Caco-2 (cell line): ENCODE data around the gene ZNF275. TPM values are rescaled to one million over a fixed set of nuclear protein-coding genes. Genes with fewer than 3 reads are reported as not detected.

Experiments used
- BruUV-seq: library from RNA; stranded (reverse); fragments of 400-500 nt; replicated peaks from 2 replicates; lab custom pipeline; 2021; lab: Mats Ljungman, UMichigan
- CTCF ChIA-PET: fragments of 300-600 bp; sonication (Branson Sonifier 250); formaldehyde crosslinking; loops from one replicate; lab custom pipeline; 2022; ENCODE audit warnings: antibody characterized with exemption; lab: Charles Lee
- POLR2A ChIA-PET: fragments of 300-600 bp; sonication (Branson Sonifier 250); formaldehyde crosslinking; loops from one replicate; lab custom pipeline; 2022; ENCODE audit warnings: antibody characterized with exemption; lab: Charles Lee
- DNase-seq, 2 experiments: peaks; one replicate each; pipeline versions ENCODE4 v3.0.0 to v3.0.0-alpha.2; 2020 to 2022
- H3K27me3 ChIP-seq: replicated peaks from 2 replicates; pipeline ENCODE4 v1.6.0; 2011; ENCODE audit warnings: low read length; ENCODE audit not compliant: control insufficient read depth, insufficient read depth
- H3K36me3 ChIP-seq: 2 replicates; pipeline ENCODE4 v1.5.1; 2011; ENCODE audit warnings: low read length; ENCODE audit not compliant: control insufficient read depth, insufficient read depth
- H3K4me1 ChIP-seq: fragments of 250-450 bp; sonication (Bioruptor Pico); 2 replicates; pipeline ENCODE4 v1.5.1; 2020; ENCODE audit warnings: mild to moderate bottlenecking
- H3K4me3 ChIP-seq: 2 replicates; pipeline ENCODE4 v1.5.1; 2011; ENCODE audit warnings: low read depth, mild to moderate bottlenecking, control low read depth, low read length
- H3K9me3 ChIP-seq: fragments of 250-450 bp; sonication (Bioruptor Pico); 2 replicates; pipeline ENCODE4 v1.5.1; 2020; ENCODE audit warnings: mild to moderate bottlenecking, moderate library complexity
- H3K27ac Mint-ChIP-seq: one replicate; pipeline ENCODE4 v1.8.0; 2022; ENCODE audit warnings: mixed read lengths; ENCODE audit not compliant: unreplicated experiment
- H3K27me3 Mint-ChIP-seq: one replicate; pipeline ENCODE4 v1.8.0; 2022; ENCODE audit warnings: mixed read lengths; ENCODE audit not compliant: insufficient read depth, unreplicated experiment
- H3K36me3 Mint-ChIP-seq: one replicate; pipeline ENCODE4 v1.8.0; 2022; ENCODE audit warnings: mild to moderate bottlenecking, mixed read lengths; ENCODE audit not compliant: insufficient read depth, unreplicated experiment
- H3K4me1 Mint-ChIP-seq: one replicate; pipeline ENCODE4 v1.8.0; 2022; ENCODE audit warnings: low read depth, mixed read lengths; ENCODE audit not compliant: unreplicated experiment
- H3K4me3 Mint-ChIP-seq: one replicate; pipeline ENCODE4 v1.8.0; 2022; ENCODE audit warnings: mild to moderate bottlenecking, moderate library complexity, mixed read lengths; ENCODE audit not compliant: unreplicated experiment
- H3K9me3 Mint-ChIP-seq: one replicate; pipeline ENCODE4 v1.8.0; 2022; ENCODE audit warnings: mixed read lengths; ENCODE audit not compliant: unreplicated experiment
- CTCF ChIP-seq, 2 experiments: fragments of 200-600 bp in 1 of 2; IDR thresholded peaks; 1 replicate in 1 of 2; 2 replicates in 1 of 2; pipeline versions ENCODE4 v1.5.1 to v1.8.0; 2011 to 2022; ENCODE audit warnings: antibody characterized with exemption in 1 of 2, control low read depth in 1 of 2, inconsistent platforms in 1 of 2, low read depth in 1 of 2, low read length in 1 of 2, mild to moderate bottlenecking in 1 of 2, moderate library complexity in 1 of 2; ENCODE audit not compliant: insufficient read depth in 1 of 2, severe bottlenecking in 1 of 2, unreplicated experiment in 1 of 2
- intact Hi-C: fragments of 100-400 bp; cut with micrococcal nuclease; formaldehyde crosslinking; loops from one replicate; pipeline ENCODE4 v1.10.0; 2022; ENCODE audit not compliant: unreplicated experiment
- total RNA-seq: library from RNA; stranded (reverse); gene quantifications from 2 replicates; pipeline ENCODE4 v1.2.3, GENCODE V29; 2022

ZNF275 gene
- total RNA-seq, 1 experiment from 2014 or later: 5.6 TPM

GRCh38 chrX:153377727-153378126, 43.8 kb downstream of the ZNF275 start:
- ChIA-PET CTCF (no interaction called here), POLR2A (no interaction called here)
- intact Hi-C loops: no loop called here
- DNase-seq: no peak
- H3K9me3 ChIP-seq: no peaks in the 10 kb centered on the region
- Mint-ChIP-seq H3K27ac (no peak overlapping the region), H3K4me3 (no peak overlapping the region), H3K9me3 (no peaks in the 10 kb centered on the region), H3K27me3 (peaks cover 5% of the 10 kb centered on the region), H3K4me1 (no peaks in the 10 kb centered on the region), H3K36me3 (no peaks in the 10 kb centered on the region)
- no peak for TF ChIP-seq CTCF (IDR thresholded peaks at IDR 0.05; ENCODE audit: insufficient read depth in 1 of 2, low read depth in 1 of 2, low read length in 1 of 2, severe bottlenecking in 1 of 2, unreplicated experiment in 1 of 2)
- no peaks in the 10 kb centered on the region for H3K4me1 ChIP-seq
- BruUV-seq: no TSS peak
- no peaks in the 10 kb centered on the region for H3K27me3 ChIP-seq
- H3K36me3 ChIP-seq: no peaks in the 10 kb centered on the region
- H3K4me3 ChIP-seq: no peak overlapping the region

DNA sequence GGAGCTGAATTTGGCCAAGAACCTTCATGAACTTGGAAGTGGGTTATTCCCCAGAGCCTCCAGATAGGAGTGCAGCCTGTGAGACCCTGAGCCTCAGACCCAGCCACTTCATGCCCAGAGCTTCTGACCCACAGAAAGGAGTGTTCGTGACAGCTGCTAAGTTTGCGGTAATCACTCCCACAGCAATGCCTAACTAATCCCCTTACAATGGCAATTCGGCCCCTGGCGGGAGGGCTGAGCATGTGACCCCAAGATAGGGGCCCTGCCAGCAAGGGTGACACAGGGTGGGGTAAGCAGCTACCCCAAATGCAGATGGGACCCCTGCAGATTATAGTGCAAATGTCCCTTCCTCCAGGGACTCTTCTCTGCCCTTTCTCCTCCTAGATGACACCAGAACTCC, 44.7 kb downstream of the ZNF275 start:
- H3K4me1 Mint-ChIP-seq: no peaks in the 10 kb centered on the region
- BruUV-seq: no TSS peak

GRCh38 chrX:153379508-153379907, 45.6 kb downstream of the ZNF275 start:
- no peak overlapping the region for H3K27ac Mint-ChIP-seq

More for the DNA sequence above, 44.7 kb downstream of the ZNF275 start:
- DNase-seq: no peak
- Mint-ChIP-seq H3K27me3 (peaks cover 5% of the 10 kb centered on the region), H3K9me3 (no peaks in the 10 kb centered on the region), H3K27ac (no peak overlapping the region), H3K36me3 (no peaks in the 10 kb centered on the region), H3K4me3 (no peak overlapping the region)
- H3K36me3 ChIP-seq: no peaks in the 10 kb centered on the region
- no peak overlapping the region for H3K4me3 ChIP-seq
- ChIA-PET POLR2A (no interaction called here), CTCF (no interaction called here)
- H3K4me1 ChIP-seq: no peaks in the 10 kb centered on the region
- intact Hi-C loops: no loop called here
- no peaks in the 10 kb centered on the region for H3K27me3 ChIP-seq
- H3K9me3 ChIP-seq: no peaks in the 10 kb centered on the region
- TF ChIP-seq CTCF (IDR thresholded peaks at IDR 0.05; ENCODE audit: insufficient read depth in 1 of 2, low read depth in 1 of 2, low read length in 1 of 2, severe bottlenecking in 1 of 2, unreplicated experiment in 1 of 2): no peak

More at GRCh38 chrX:153379508-153379907, 45.6 kb downstream of the ZNF275 start:
- H3K4me3 ChIP-seq: no peak overlapping the region
- H3K4me1 ChIP-seq: no peaks in the 10 kb centered on the region
- CTCF ChIA-PET: no interaction called here
- no peaks in the 10 kb centered on the region for H3K27me3 ChIP-seq
- TF ChIP-seq CTCF (IDR thresholded peaks at IDR 0.05; ENCODE audit: insufficient read depth in 1 of 2, low read depth in 1 of 2, low read length in 1 of 2, severe bottlenecking in 1 of 2, unreplicated experiment in 1 of 2): no peak
- no peak for DNase-seq
- intact Hi-C loops: no loop called here
- Mint-ChIP-seq H3K9me3 (no peaks in the 10 kb centered on the region), H3K4me3 (no peak overlapping the region), H3K4me1 (no peaks in the 10 kb centered on the region), H3K36me3 (no peaks in the 10 kb centered on the region), H3K27me3 (peaks cover 2% of the 10 kb centered on the region)
- H3K9me3 ChIP-seq: no peaks in the 10 kb centered on the region
- no TSS peak for BruUV-seq
- POLR2A ChIA-PET: no interaction called here
- H3K36me3 ChIP-seq: no peaks in the 10 kb centered on the region
